Small intestine (tissue), 7 donors: ENCODE results near the gene KAT2B. TPM values are rescaled to one million over a fixed set of nuclear protein-coding genes. Genes with fewer than 3 reads are reported as not detected.

Experiments used
- DNase-seq, 2 donors: peaks; one replicate each; pipeline versions ENCODE4 v3.0.0 to v3.0.0-alpha.2; 2013
- FAIRE-seq: peaks from 2 replicates; lab custom pipeline; 2012; peaks lifted over from hg19 to GRCh38; lab: Jason Lieb, UNC
- H3K27ac ChIP-seq, 3 donors: one replicate each; pipeline ENCODE4 v1.5.1; 2013; ENCODE audit warnings: low read length in 2 of 3, mild to moderate bottlenecking in 2 of 3, control low read depth in 1 of 3, inconsistent platforms in 1 of 3, low read depth in 1 of 3, moderate library complexity in 1 of 3
- H3K27me3 ChIP-seq, 3 donors: one replicate each; pipeline ENCODE4 v1.6.1; 2013; ENCODE audit warnings: low read length in 3 of 3, inconsistent platforms in 1 of 3; ENCODE audit not compliant: control insufficient read depth in 3 of 3, insufficient read depth in 3 of 3
- H3K36me3 ChIP-seq, 3 donors: one replicate each; pipeline ENCODE4 v1.6.1; 2013; ENCODE audit warnings: low read length in 3 of 3, inconsistent platforms in 1 of 3, low read depth in 1 of 3, mild to moderate bottlenecking in 1 of 3, moderate library complexity in 1 of 3; ENCODE audit not compliant: control insufficient read depth in 3 of 3, insufficient read depth in 2 of 3
- H3K4me1 ChIP-seq, 3 donors: one replicate each; pipeline ENCODE4 v1.6.1; 2013; ENCODE audit warnings: low read length in 2 of 3, inconsistent platforms in 1 of 3, low read depth in 1 of 3, mild to moderate bottlenecking in 1 of 3, moderate library complexity in 1 of 3; ENCODE audit not compliant: control insufficient read depth in 3 of 3, insufficient read depth in 2 of 3
- H3K4me3 ChIP-seq, 3 donors: one replicate each; pipeline ENCODE4 v1.5.1; 2013; ENCODE audit warnings: low read length in 3 of 3, control low read depth in 1 of 3, inconsistent platforms in 1 of 3, low read depth in 1 of 3, mild to moderate bottlenecking in 1 of 3, moderate library complexity in 1 of 3
- H3K9me3 ChIP-seq, 2 donors: one replicate each; pipeline ENCODE4 v1.6.1; 2013; ENCODE audit warnings: low read depth in 1 of 2, low read length in 1 of 2; ENCODE audit not compliant: control insufficient read depth in 2 of 2, insufficient read depth in 1 of 2
- WGBS, 3 donors: extraction: QIAGEN DNeasy Blood & Tissue Kit; methylation state at CpG; one replicate each; pipeline ENCODE4 v1.1.7; 2013; 5-methylcytosine and 5-hydroxymethylcytosine counted together
- polyA plus RNA-seq, 4 donors: library from polyadenylated mRNA; stranded (reverse) in 3 of 4; unstranded in 1 of 4; fragments of 200-250 nt in 3 of 4; fragments of 120-200 nt in 1 of 4; gene quantifications; one replicate each; pipeline versions ENCODE4 v1.2.1 to v1.2.3, GENCODE V29; 2013
- donor health status: healthy with polysubstance abuse.
- donor health status: control.
- donor health status: control.
- donor health status: Bipolar disorder and iron deficiency.
- donor health status: healthy.

The KAT2B gene
- polyA plus RNA-seq, 4 donors, result 7.1 to 28.0 (median 20.4) TPM

GRCh38 chr3:20037255-20037996, 2.8 kb upstream of the KAT2B start:
- FAIRE-seq, result no peak
- Histone ChIP-seq H3K27ac (no peak overlapping the region), H3K9me3 (no peaks in the 10 kb centered on the region), H3K4me1 (peaks cover 0 to 13% (median 0%) of the 10 kb centered on the region in 3 donors), H3K27me3 (no peaks in the 10 kb centered on the region), H3K36me3 (no peaks in the 10 kb centered on the region), H3K4me3 (no peak overlapping the region)
- no peak for DNase-seq
- 75 to 81% (median 79%) methylated on average over 1 of the region's 1 CpG for WGBS, 3 donors

DNA sequence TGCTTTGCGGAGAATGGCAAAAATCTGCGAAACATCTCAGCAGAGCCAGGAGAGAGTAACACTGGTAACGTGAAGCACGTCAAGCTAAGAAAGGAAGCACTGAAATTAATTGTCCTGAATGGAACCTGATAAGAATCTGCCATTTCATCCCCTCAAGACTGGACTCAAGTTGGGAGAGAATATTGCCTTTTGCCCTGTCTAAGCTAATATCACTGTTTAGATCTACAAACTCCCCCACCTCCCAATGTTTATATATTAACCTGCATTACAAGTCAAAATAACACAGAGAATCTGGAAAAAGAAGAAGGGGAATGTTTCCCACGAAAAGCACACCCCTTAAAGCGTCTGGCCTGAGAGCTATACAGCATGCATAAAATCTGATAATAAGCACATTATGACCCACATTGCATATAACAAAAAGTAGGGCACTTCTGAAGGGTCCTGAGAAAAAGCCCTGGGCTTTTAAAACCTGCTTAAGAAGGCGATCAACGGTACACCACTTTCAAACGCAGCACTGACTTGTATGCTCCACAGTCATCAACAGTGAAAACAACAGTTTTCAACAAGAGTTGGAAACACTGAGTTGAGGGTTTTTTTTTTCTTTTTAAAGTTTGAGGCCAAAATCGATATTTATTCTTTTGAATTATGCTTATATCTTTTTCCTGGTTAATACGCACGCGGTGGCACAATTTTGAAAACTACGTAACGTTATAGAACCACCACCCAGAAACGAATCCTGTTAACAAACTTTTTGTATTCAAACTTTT, 1.4 kb upstream of the KAT2B start:
- 15 to 18% (median 16%) methylated on average over 16 of the region's 16 CpGs for whole genome bisulfite sequencing, 3 donors
- FAIRE-seq (no peak), DNase-seq (peak in 1 of 2 donors; percentile 34)
- H3K4me1 ChIP-seq, result peaks cover 4 to 21% (median 5%) of the 10 kb centered on the region in 3 donors
- no peaks in the 10 kb centered on the region for H3K27me3 ChIP-seq
- H3K4me3 ChIP-seq, result peak overlapping the region; percentile 20 to 82 (median 73)
- H3K9me3 ChIP-seq, result no peaks in the 10 kb centered on the region
- peak overlapping the region in 2 of 3 donors; percentile 22 to 96 for H3K27ac ChIP-seq
- no peaks in the 10 kb centered on the region for H3K36me3 ChIP-seq

DNA sequence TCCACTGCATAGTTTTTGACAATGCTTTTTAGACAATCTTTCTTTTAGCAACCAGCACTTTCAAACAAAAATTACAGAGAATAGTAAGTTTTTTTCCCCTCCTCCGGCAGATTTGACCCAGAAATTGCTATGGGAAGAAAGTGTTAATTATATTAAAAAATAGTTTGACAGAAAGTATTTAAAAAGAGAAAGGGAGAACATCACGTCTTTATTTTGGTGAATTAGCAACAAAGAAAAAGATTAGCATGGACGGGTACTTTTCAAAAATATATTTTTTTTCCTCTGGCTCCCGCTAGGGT, 831 bp upstream of the KAT2B start:
- WGBS, 3 donors, result 0 to 1% (median 0%) methylated on average over 4 of the region's 4 CpGs
- H3K27ac ChIP-seq, result peak overlapping the region; percentile 91 to 98 (median 96)
- DNase-seq, result no peak
- peaks cover 5 to 24% (median 5%) of the 10 kb centered on the region in 3 donors for H3K4me1 ChIP-seq
- H3K4me3 ChIP-seq, result peak overlapping the region; percentile 73 to 92 (median 82)
- no peak for FAIRE-seq
- H3K27me3 ChIP-seq, result no peaks in the 10 kb centered on the region
- no peaks in the 10 kb centered on the region for H3K36me3 ChIP-seq
- H3K9me3 ChIP-seq, result no peaks in the 10 kb centered on the region

DNA sequence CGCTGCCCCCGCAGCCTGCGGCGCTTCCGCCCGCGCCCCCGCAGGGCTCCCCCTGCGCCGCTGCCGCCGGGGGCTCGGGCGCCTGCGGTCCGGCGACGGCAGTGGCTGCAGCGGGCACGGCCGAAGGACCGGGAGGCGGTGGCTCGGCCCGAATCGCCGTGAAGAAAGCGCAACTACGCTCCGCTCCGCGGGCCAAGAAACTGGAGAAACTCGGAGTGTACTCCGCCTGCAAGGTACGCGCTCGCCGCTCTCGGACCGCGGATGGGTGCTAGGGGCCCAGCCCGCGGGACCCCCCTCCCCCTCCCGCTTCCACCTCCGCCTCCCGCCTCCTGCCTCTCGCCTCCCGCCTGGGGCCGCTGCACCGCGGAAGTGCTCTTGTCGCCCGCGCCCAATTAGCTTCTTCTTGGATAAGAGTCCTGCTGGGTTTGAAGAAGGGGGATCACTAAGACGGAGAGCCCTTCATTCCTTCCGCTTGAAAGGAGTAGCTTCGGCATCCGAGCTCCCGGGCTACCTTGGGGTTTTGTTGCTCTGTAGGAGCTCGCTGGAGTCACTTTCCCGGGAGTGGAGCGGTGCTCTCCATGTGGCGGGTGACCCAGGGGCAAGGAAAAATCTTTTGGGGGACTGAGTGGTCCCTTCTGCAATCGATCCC, 426 bp downstream of the KAT2B start:
- Histone ChIP-seq H3K4me1 (peaks cover 5 to 24% (median 6%) of the 10 kb centered on the region in 3 donors), H3K27ac (peak overlapping the region; percentile 83 to 98 (median 83)), H3K4me3 (peak overlapping the region; percentile 73 to 92 (median 82)), H3K27me3 (no peaks in the 10 kb centered on the region), H3K9me3 (no peaks in the 10 kb centered on the region), H3K36me3 (no peaks in the 10 kb centered on the region)
- 0 to 1% (median 0%) methylated on average over 50 to 64 of the region's 64 CpGs for WGBS, 3 donors
- FAIRE-seq (no peak), DNase-seq (peak; percentile 72 to 86)

DNA sequence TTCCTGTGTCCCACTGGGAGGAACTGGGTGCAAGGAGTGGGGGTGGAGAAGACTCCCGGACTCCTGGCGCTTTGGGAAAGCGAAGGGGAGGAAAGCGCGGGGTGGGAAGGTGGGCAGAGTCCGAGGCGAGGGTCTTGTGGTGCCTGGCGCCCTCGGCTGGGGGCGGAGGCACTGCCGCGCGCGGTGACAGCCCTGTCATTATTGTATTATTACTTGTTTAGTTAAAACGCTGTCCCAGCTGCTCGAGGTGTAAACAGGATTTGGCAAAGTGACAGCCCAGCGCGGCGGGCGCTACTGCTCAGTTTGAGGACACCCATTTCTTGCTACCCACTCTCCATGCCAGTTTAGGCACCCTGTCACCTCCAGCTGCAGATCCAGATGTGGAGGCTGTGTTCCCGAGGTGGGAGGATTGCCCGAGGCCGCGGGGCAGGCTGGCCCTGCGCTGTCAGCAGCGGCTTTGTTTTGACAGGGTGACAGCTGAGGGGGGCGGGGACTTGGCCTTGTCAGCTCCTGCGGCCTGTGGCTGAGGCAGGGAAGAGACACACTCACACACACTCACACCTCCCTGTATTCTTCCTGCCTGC, 1.0 kb downstream of the KAT2B start:
- WGBS, 3 donors, result 0 to 1% (median 1%) methylated on average over 24 to 28 of the region's 28 CpGs
- FAIRE-seq, result no peak
- peak overlapping the region; percentile 73 to 92 (median 82) for H3K4me3 ChIP-seq

GRCh38 chr3:20042331-20042730, 2.1 kb downstream of the KAT2B start:
- Histone ChIP-seq H3K4me1 (peaks cover 5 to 24% (median 6%) of the 10 kb centered on the region in 3 donors), H3K36me3 (no peaks in the 10 kb centered on the region), H3K9me3 (no peaks in the 10 kb centered on the region), H3K4me3 (no peak overlapping the region), H3K27me3 (no peaks in the 10 kb centered on the region), H3K27ac (peak overlapping the region in 1 of 3 donors; percentile 41)
- DNase-seq (no peak), FAIRE-seq (no peak)
- WGBS, 3 donors, result 61 to 82% (median 67%) methylated on average over 5 of the region's 5 CpGs

More for the DNA sequence above, 1.0 kb downstream of the KAT2B start:
- DNase-seq, result peak; percentile 85 to 91
- no peaks in the 10 kb centered on the region for H3K27me3 ChIP-seq
- H3K9me3 ChIP-seq, result no peaks in the 10 kb centered on the region
- peak overlapping the region; percentile 83 to 98 (median 83) for H3K27ac ChIP-seq
- peaks cover 5 to 24% (median 6%) of the 10 kb centered on the region in 3 donors for H3K4me1 ChIP-seq
- no peaks in the 10 kb centered on the region for H3K36me3 ChIP-seq

GRCh38 chr3:20043396-20043795, 3.1 kb downstream of the KAT2B start:
- H3K9me3 ChIP-seq, result no peaks in the 10 kb centered on the region
- DNase-seq, result peak; percentile 80 to 96
- WGBS, 3 donors, result 2 to 11% (median 9%) methylated on average over 4 of the region's 4 CpGs
- peaks cover 5 to 24% (median 6%) of the 10 kb centered on the region in 3 donors for H3K4me1 ChIP-seq
- no peak overlapping the region for H3K4me3 ChIP-seq
- H3K36me3 ChIP-seq, result no peaks in the 10 kb centered on the region
- no peak for FAIRE-seq
- peak overlapping the region; percentile 70 to 90 (median 79) for H3K27ac ChIP-seq
- H3K27me3 ChIP-seq, result no peaks in the 10 kb centered on the region

DNA sequence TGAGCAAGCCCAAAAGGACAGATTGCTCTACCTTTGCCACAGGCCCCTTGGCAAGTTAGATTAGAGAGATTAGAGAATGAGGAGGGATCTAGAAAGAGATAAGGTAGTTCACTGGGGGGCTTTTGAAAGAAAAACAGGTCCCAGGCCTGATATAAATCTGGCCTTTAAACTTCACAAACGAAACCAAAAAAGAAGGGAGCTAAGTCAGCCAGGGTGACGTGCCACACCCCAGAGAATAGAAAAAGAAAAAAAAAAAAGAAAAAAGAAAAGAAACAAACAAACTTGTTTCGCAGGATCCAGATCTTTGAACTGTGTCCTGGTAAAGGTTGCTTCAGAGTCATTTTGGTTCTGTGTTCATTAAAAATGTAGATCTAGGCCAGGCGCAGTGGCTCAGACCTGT, 3.6 kb downstream of the KAT2B start:
- 25 to 37% (median 27%) methylated on average over 4 of the region's 4 CpGs for WGBS, 3 donors
- no peak overlapping the region for H3K4me3 ChIP-seq
- no peaks in the 10 kb centered on the region for H3K36me3 ChIP-seq
- H3K4me1 ChIP-seq, result peaks cover 5 to 19% (median 6%) of the 10 kb centered on the region in 3 donors
- DNase-seq (peak; percentile 47 to 58), FAIRE-seq (no peak)
- H3K27me3 ChIP-seq, result no peaks in the 10 kb centered on the region
- H3K27ac ChIP-seq, result peak overlapping the region; percentile 70 to 90 (median 79)
- no peaks in the 10 kb centered on the region for H3K9me3 ChIP-seq
